Osteoblast (primary cell): ENCODE results near the gene LRP10. TPM values are rescaled to one million over a fixed set of nuclear protein-coding genes. Genes with fewer than 3 reads are reported as not detected.

Source experiments
- DNase-seq: peaks from one replicate; pipeline ENCODE4 v3.0.0; 2011; ENCODE audit warnings: low spot score, mixed read lengths; ENCODE audit not compliant: insufficient read length; ENCODE audit errors: missing footprints
- H2AFZ ChIP-seq: 2 replicates; pipeline ENCODE4 v1.6.0; 2011; ENCODE audit warnings: mild to moderate bottlenecking, low read length
- H3K27ac ChIP-seq: 2 replicates; pipeline ENCODE4 v1.5.1; 2011; ENCODE audit warnings: mild to moderate bottlenecking, low read depth, low read length, moderate library complexity
- H3K27me3 ChIP-seq: 2 replicates; pipeline ENCODE4 v1.6.0; 2012; ENCODE audit warnings: mild to moderate bottlenecking, control low read depth, inconsistent platforms, low read length, moderate library complexity; ENCODE audit not compliant: insufficient read depth
- H3K36me3 ChIP-seq: 2 replicates; pipeline ENCODE4 v1.5.1; 2011; ENCODE audit warnings: mild to moderate bottlenecking, low read length, control low read depth, moderate library complexity; ENCODE audit not compliant: insufficient read depth
- H3K4me1 ChIP-seq: 2 replicates; pipeline ENCODE4 v1.5.1; 2011; ENCODE audit warnings: mild to moderate bottlenecking, low read length, control low read depth, moderate library complexity; ENCODE audit not compliant: insufficient read depth
- H3K4me2 ChIP-seq: 2 replicates; pipeline ENCODE4 v1.6.0; 2011; ENCODE audit warnings: mild to moderate bottlenecking, low read length; ENCODE audit not compliant: insufficient read depth
- H3K4me3 ChIP-seq: fragments of 200-600 bp; sonication (generic); 3 replicates; pipeline ENCODE4 v1.5.1; 2012; ENCODE audit warnings: mild to moderate bottlenecking, low read length, inconsistent platforms; ENCODE audit not compliant: insufficient read depth
- H3K79me2 ChIP-seq: 2 replicates; pipeline ENCODE4 v1.6.0; 2012; ENCODE audit warnings: mild to moderate bottlenecking, low read length, control low read depth, inconsistent platforms; ENCODE audit not compliant: insufficient read depth
- H3K9me3 ChIP-seq: 2 replicates; pipeline ENCODE4 v1.5.1; 2011; ENCODE audit warnings: low read depth, low read length, control low read depth
- H4K20me1 ChIP-seq: 2 replicates; pipeline ENCODE4 v1.6.0; 2012; ENCODE audit warnings: mild to moderate bottlenecking, low read length, control low read depth; ENCODE audit not compliant: insufficient read depth
- total RNA-seq: library from RNA; depleted of rRNA; stranded (reverse); fragments of >200 nt; gene quantifications from 2 replicates; pipeline ENCODE4 v1.2.3, GENCODE V29; 2012
- TF ChIP-seq, protein P1 (sequence below): IDR thresholded peaks from 2 replicates; pipeline ENCODE4 v1.5.1; 2011; ENCODE audit warnings: mild to moderate bottlenecking, low read depth, low read length, moderate library complexity; ENCODE audit errors: extremely low read depth

The LRP10 gene
- total RNA-seq, 1 donor = 147 TPM

DNA sequence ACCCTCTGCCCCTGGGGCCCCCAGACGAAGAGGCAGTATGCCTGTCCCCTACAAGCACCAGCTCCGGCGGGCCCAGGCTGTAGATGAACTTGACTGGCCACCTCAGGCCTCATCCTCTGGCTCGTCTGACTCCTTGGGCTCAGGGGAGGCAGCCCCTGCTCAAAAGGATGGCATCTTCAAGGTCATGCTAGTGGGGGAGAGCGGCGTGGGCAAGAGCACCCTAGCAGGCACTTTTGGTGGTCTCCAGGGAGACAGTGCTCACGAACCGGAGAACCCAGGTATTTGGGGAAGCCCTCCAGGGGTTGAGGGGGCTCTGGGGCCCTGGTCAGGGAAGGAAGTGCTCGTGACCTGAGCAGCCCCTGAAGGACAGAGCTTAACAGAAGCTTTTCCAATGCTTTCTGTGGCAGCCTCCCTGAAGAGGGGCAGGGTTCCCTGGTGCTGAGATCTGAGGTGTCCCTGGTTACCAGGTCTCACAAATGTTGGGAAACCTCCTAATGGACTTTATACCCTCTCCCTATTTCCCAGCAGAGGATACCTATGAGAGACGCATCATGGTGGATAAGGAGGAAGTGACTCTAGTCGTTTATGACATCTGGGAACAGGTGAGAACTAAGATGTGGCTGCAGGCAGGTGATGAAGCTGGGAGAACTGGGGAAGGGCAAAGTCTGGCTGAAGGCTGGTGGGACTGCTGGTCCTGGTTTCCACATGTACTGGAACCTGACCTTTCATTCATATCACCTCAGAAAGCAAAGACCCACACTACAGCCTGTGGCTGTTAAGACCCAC is 13.4 kb downstream of the LRP10 start:
- H3K27me3 ChIP-seq = no peaks in the 10 kb centered on the region
- H2AFZ ChIP-seq = no peak overlapping the region
- H3K79me2 ChIP-seq = peaks cover 4% of the 10 kb centered on the region
- H3K9me3 ChIP-seq = no peaks in the 10 kb centered on the region
- H3K4me3 ChIP-seq = no peak overlapping the region
- H3K4me2 ChIP-seq = no peak overlapping the region
- peaks cover 8% of the 10 kb centered on the region for H3K4me1 ChIP-seq
- H4K20me1 ChIP-seq = no peaks in the 10 kb centered on the region
- no peaks in the 10 kb centered on the region for H3K36me3 ChIP-seq
- no peak overlapping the region for H3K27ac ChIP-seq
- DNase-seq = peak; percentile 51
- TF ChIP-seq, protein P1, sequence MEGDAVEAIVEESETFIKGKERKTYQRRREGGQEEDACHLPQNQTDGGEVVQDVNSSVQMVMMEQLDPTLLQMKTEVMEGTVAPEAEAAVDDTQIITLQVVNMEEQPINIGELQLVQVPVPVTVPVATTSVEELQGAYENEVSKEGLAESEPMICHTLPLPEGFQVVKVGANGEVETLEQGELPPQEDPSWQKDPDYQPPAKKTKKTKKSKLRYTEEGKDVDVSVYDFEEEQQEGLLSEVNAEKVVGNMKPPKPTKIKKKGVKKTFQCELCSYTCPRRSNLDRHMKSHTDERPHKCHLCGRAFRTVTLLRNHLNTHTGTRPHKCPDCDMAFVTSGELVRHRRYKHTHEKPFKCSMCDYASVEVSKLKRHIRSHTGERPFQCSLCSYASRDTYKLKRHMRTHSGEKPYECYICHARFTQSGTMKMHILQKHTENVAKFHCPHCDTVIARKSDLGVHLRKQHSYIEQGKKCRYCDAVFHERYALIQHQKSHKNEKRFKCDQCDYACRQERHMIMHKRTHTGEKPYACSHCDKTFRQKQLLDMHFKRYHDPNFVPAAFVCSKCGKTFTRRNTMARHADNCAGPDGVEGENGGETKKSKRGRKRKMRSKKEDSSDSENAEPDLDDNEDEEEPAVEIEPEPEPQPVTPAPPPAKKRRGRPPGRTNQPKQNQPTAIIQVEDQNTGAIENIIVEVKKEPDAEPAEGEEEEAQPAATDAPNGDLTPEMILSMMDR = no peak

DNA sequence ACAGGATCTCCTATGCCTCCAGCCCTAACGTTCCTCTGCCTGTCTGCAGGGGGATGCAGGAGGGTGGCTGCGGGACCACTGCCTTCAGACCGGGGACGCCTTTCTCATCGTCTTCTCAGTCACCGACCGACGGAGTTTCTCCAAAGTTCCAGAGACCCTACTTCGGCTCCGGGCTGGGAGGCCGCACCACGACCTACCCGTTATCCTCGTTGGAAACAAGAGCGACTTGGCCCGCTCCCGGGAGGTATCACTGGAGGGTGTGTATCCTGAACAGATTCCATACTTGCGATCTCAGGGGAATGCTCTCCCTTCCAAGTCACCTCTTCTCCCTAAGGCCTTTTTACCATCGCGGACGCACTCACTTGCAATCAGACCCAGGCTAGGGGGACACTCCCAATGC is 14.4 kb downstream of the LRP10 start:
- DNase-seq = no peak
- Histone ChIP-seq H3K27me3 (no peaks in the 10 kb centered on the region), H3K27ac (no peak overlapping the region), H3K4me2 (peak overlapping the region; percentile 83), H2AFZ (peak overlapping the region; percentile 84), H3K4me3 (no peak overlapping the region), H3K9me3 (no peaks in the 10 kb centered on the region), H3K36me3 (no peaks in the 10 kb centered on the region), H4K20me1 (no peaks in the 10 kb centered on the region), H3K79me2 (peaks cover 4% of the 10 kb centered on the region), H3K4me1 (peaks cover 8% of the 10 kb centered on the region)
- TF ChIP-seq, protein P1 = no peak

DNA sequence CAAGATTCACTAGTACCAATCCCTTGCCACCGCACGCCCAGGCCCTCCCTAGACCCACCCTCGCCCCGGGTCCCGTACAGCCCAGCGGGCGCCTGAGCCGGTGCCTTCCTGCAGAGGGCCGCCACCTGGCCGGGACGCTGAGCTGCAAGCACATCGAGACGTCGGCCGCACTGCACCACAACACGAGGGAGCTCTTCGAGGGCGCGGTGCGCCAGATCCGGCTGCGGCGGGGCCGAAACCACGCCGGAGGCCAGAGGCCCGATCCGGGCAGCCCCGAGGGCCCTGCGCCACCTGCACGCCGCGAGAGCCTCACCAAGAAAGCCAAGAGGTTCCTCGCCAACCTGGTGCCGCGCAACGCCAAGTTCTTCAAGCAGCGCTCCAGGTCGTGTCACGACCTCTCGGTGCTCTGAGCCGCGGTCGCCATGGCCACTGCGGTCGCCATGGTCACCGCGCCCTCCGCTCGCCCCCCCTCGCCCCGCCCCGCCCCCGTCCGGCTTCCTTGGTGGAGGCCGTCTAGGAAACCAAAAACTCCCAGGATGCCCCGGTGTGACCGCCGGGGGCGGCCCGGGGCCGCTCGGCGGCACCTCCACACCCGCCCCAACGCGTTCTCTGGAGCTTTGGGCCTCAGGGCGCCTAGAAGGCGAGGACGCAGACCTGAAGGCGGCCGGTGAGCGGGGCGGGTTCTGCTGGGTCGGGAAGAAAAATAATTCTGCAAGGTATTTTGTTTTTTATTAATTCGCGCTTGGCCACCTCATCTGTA is 15.1 kb downstream of the LRP10 start:
- peak overlapping the region; percentile 84 for H2AFZ ChIP-seq
- no peaks in the 10 kb centered on the region for H3K27me3 ChIP-seq
- no peaks in the 10 kb centered on the region for H4K20me1 ChIP-seq
- peaks cover 4% of the 10 kb centered on the region for H3K79me2 ChIP-seq
- H3K9me3 ChIP-seq = no peaks in the 10 kb centered on the region
- peak overlapping the region; percentile 66 for H3K4me3 ChIP-seq
- peak overlapping the region; percentile 2 for H3K27ac ChIP-seq
- H3K4me1 ChIP-seq = peaks cover 8% of the 10 kb centered on the region
- no peaks in the 10 kb centered on the region for H3K36me3 ChIP-seq
- H3K4me2 ChIP-seq = peak overlapping the region; percentile 83
- DNase-seq = peak; percentile 96
- TF ChIP-seq, protein P1 = no peak

DNA sequence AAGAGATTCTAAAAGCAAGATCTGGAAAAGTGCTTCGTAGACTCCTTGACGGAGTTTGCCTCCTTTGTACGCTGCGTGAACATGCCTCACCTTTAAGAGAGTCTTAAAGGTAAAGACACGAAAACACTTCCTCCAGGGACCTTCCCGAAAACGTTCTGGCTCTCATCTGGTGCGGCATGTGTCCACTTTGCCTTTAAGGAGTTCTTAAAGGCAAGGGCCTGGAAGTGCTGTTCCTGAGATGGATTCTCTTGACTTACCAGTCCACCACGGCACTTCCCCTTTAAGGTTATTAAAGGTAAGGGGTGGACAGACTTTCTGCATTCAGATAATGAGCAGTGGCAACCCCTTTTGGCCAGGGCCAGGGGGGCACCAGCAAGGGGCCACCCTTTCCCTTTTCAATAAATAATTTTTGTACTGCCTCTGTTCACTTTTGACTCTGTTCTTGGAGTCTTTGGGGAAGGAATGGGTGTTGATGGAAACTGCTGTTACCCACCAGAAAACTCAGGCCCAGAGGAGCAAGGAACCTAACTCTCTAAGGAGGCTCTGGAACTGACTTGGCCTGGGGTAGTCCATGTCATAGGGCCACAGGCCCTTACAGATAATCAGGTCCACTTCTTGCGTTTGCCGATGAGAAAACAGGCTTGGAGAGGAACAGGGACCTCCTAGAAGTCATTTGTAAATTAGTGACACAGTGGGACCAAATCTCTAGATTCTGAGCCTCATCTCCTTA is 15.9 kb downstream of the LRP10 start:
- peak overlapping the region; percentile 2 for H3K27ac ChIP-seq
- no peaks in the 10 kb centered on the region for H3K27me3 ChIP-seq
- TF ChIP-seq, protein P1 = no peak

More for the DNA sequence above, 15.9 kb downstream of the LRP10 start:
- Histone ChIP-seq H3K4me1 (peaks cover 8% of the 10 kb centered on the region), H3K4me3 (peak overlapping the region; percentile 66), H3K36me3 (no peaks in the 10 kb centered on the region), H3K79me2 (peaks cover 4% of the 10 kb centered on the region), H3K9me3 (no peaks in the 10 kb centered on the region), H4K20me1 (no peaks in the 10 kb centered on the region), H2AFZ (peak overlapping the region; percentile 59), H3K4me2 (peak overlapping the region; percentile 83)
- peak; percentile 90 for DNase-seq
